GM19193 (cell line): ENCODE results near the gene JARID2.

Source experiments
- POLR2A ChIP-seq: IDR thresholded peaks from 4 replicates; pipeline ENCODE4 v1.6.1; 2011; ENCODE audit not compliant: insufficient read depth, insufficient read length; ENCODE audit errors: extremely low read depth

Gene JARID2

GRCh38 chr6:15242937-15243614, 2.8 kb upstream of the JARID2 start:
- TF ChIP-seq POLR2A = no peak

GRCh38 chr6:15243910-15244619, 1.8 kb upstream of the JARID2 start:
- TF ChIP-seq POLR2A = no peak

- TF ChIP-seq POLR2A = peak; percentile 42
These were observed 1.1 kb upstream of the JARID2 start for GRCh38 chr6:15244620-15245360.

- no peak for TF ChIP-seq POLR2A
These were observed 372 bp downstream of the JARID2 start for GRCh38 chr6:15246217-15246665.

GRCh38 chr6:15246666-15247499, 1.0 kb downstream of the JARID2 start:
- TF ChIP-seq POLR2A = no peak

DNA sequence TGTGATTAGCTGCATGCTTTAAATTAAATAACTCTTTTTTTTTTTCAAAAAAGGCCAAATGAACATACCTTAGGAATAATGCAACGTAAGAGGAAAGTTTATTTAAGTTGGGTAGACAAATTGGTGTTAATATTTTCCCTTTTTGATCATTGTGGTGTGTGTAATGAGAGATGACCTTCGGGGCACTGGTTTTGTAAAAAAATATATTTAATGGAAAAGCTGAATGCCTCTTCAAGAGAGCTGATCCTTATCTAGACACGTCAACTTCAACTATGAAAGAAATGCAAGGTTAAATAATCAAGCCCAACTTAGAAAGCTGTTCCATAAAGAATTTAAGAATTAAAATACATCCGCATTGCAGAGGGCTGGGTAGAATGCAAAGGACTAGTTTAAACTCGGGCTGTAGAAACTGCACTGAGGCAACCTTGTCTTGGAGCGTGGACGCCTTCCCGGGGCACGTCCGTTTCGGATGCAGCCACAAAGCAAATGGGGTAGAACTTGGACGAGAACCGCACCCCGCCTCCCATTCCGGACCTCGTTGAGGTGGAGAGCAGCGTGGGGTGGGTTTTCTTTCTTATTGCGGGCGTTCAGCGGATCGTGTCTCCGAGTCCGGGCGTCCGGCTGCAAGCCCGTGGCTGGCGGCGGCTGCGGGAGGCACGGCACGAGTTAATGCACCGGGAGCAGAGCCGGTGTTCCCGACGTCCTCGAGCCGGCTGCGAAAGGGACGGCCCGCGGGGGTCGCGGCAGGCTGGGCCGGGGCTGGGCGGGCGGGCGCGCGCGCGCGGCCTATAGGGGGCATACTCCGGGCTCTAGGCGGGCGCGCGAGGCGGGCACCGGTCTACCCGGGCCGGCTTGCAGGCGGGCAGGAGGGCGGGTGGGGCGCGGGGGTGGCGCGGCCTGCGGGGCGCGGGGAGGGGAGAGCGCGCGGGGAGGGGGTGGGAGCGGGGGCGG, 1.9 kb downstream of the JARID2 start:
- peak; percentile 36 for TF ChIP-seq POLR2A

DNA sequence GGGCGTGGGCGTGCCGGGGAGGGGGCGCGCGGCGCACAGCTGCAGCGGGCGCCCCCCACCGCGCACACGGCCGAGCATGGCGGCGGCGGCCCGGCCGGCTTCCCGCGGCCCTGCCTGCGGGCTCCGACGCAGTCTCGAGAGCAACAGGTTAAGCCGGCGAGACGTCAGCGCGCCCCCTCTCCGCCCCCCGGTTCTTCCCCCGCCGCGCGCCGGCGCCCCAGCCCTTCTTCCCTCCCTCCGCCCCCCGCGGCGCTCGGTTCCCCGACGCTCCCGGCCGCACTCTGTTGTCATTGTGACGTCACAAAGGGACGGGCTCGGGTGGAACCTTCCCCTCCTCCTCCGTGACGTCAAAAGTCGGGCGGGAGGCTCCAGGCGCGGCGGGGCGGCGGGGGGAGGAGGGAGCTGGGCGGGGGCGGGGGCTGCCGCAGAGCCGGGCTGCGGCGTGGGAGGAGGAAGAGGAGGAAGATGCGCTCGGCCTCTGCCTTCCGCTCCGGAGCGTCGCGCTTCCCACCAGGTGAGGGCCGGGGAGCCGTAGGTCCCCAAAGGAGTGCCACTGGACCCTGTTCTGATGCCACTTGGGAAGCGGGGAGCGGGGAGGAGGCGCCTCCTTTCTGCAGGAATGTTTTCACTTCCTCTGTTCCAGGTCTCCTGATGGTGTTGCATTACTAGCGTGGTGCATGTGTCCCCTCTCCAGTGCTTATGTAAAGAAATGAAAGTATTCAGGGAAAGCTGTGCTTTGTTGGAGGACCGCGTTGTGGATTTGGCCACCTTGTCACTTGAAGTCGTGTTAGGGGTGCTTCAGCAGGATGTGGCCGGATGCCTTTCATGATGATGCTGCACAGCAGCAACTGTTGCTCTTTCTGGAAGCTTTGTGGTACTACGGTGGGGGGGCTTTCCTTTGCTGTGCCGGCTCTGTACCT, 2.8 kb downstream of the JARID2 start:
- TF ChIP-seq POLR2A = peak; percentile 58

- no peak for TF ChIP-seq POLR2A
These were observed 3.6 kb downstream of the JARID2 start for GRCh38 chr6:15249371-15250019.

DNA sequence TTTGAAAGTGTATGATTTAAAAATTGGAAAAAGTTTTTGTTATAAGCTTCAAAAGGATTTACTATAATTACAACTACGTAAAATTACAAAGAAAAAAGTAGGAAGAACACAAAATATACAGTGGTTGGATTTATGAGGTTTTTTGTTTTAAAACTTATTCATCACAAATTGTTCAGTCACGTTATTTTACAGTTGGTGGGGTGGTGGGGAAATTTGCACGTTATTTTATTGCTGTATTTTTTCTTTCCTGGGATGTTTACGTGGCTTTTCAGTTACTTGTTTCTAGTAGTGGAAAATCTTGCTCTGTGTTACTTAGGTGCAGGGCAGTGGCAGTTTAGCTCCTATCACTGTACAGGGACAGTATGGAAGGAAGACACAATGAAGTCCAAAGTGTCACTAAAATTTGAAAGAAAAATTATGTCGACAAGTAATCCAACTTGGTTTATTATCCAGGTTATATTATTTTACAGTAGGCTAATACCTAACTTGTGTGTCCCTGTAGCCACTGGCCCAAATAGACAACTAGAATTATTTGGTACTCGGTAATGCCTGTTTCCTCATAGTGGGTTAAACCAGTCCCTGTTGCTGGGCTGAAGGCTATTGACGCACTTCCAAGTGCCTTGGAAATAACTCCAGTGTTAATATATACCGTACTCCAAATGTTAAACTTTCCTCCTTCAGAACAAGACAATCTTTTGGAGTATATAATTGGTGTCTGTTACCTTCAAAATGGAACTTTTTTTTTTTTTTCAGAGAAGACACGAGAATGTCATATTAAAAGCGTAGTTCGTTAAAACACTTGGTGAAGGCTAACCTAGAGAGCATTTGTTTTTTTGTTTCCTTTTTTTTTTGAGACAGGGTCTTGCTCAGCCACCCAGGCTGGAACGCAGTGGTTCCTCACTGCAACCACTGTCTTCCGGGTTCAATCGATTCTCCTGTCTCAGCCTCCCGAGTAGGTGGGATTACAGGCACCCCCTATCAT, 4.6 kb downstream of the JARID2 start:
- TF ChIP-seq POLR2A = no peak

DNA sequence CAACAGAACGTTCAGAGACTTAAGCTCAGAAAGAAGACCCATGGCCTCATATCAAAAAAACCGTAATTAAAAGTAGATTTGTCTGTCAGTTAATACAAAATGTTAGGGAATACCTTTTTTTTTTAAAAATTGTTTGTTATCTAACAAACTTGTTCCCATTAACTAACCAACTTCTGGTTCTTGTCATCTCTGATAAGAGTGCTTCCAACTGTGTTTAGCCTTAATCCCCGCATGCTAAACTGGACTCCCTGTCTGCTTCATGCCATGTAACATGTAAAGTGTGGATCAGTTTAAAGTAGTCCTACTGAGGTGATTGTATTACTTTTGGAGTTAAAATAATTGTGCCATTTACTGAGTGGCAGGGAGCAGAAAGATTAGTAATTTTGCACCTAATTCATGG, 6.3 kb downstream of the JARID2 start:
- no peak for TF ChIP-seq POLR2A
